GM13976 (cell line): ENCODE data around the gene CA9.

Experiments
- DNase-seq: peaks from one replicate; pipeline ENCODE4 v3.0.0; 2012; ENCODE audit warnings: low spot score
- CTCF ChIP-seq: IDR thresholded peaks from 2 replicates; pipeline ENCODE4 v1.5.1; 2012; ENCODE audit warnings: borderline replicate concordance, mild to moderate bottlenecking; ENCODE audit not compliant: insufficient read depth; ENCODE audit errors: extremely low read depth, missing control alignments, control extremely low read depth
- in situ Hi-C: fragments of 300-500 bp; cut with MboI; formaldehyde crosslinking; loops from one replicate; pipeline ENCODE4 v1.12.0; 2022; ENCODE audit warnings: low sequenced_read_pairs, mixed read lengths, inconsistent platforms; ENCODE audit not compliant: unreplicated experiment

Gene CA9

GRCh38 chr9:35685506-35685905 is 11.8 kb downstream of the CA9 start:
- no peak for TF ChIP-seq CTCF
- in situ Hi-C loops = no loop called here
- no peak for DNase-seq

- in situ Hi-C loops = no loop called here
- DNase-seq = no peak
- no peak for TF ChIP-seq CTCF
These were observed 12.8 kb downstream of the CA9 start for GRCh38 chr9:35686222-35687203.

GRCh38 chr9:35687306-35687705 is 13.6 kb downstream of the CA9 start:
- DNase-seq = no peak
- in situ Hi-C loops = no loop called here
- no peak for TF ChIP-seq CTCF

- in situ Hi-C loops = no loop called here
- no peak for DNase-seq
These were observed 14.3 kb downstream of the CA9 start for GRCh38 chr9:35687972-35688557.

GRCh38 chr9:35688558-35689541 is 15.1 kb downstream of the CA9 start:
- no peak for DNase-seq
- in situ Hi-C loops = no loop called here
- TF ChIP-seq CTCF = no peak

More at GRCh38 chr9:35687972-35688557, 14.3 kb downstream of the CA9 start:
- no peak for TF ChIP-seq CTCF
